ENCODE data around the gene GNB1L. TPM values are rescaled to one million over a fixed set of nuclear protein-coding genes. Genes with fewer than 3 reads are reported as not detected.

GNB1L gene
- polyA plus RNA-seq = 4.4 TPM
- long read RNA-seq, donor 1, partial matches to known transcripts = 20 of 21 reads
- long read RNA-seq, donor 1, other reads (novel, unspliced or antisense) = 0 of 21 reads
- long read RNA-seq, donor 2, full-length matches to known transcripts = 2 of 2 reads
- long read RNA-seq, donor 2, partial matches to known transcripts = 0 of 2 reads
- long read RNA-seq, donor 2, other reads (novel, unspliced or antisense) = 0 of 2 reads
- long read RNA-seq, donor 3, full-length matches to known transcripts = 3 of 74 reads
- long read RNA-seq, donor 3, partial matches to known transcripts = 71 of 74 reads
- long read RNA-seq, donor 3, other reads (novel, unspliced or antisense) = 0 of 74 reads
- long read RNA-seq, donor 4 = 0 reads
- long read RNA-seq, donor 5, partial matches to known transcripts = 17 of 17 reads
- long read RNA-seq, donor 5, other reads (novel, unspliced or antisense) = 0 of 17 reads
- long read RNA-seq, donor 6, full-length matches to known transcripts = 5 of 5 reads
- long read RNA-seq, donor 6, partial matches to known transcripts = 0 of 5 reads
- long read RNA-seq, donor 6, other reads (novel, unspliced or antisense) = 0 of 5 reads
- long read RNA-seq, donor 7 = 0 reads
- long read RNA-seq, donor 8, full-length matches to known transcripts = 6 of 6 reads
- long read RNA-seq, donor 8, partial matches to known transcripts = 0 of 6 reads
- long read RNA-seq, donor 8, other reads (novel, unspliced or antisense) = 0 of 6 reads
- long read RNA-seq, donor 9 = 0 reads
- long read RNA-seq, donor 10, partial matches to known transcripts = 28 of 29 reads
- long read RNA-seq, donor 10, other reads (novel, unspliced or antisense) = 0 of 29 reads
- long read RNA-seq, donor 11, full-length matches to known transcripts = 1 of 17 reads
- long read RNA-seq, donor 11, partial matches to known transcripts = 16 of 17 reads
- long read RNA-seq, donor 11, other reads (novel, unspliced or antisense) = 0 of 17 reads

GRCh38 chr22:19854778-19855503 is at the start of gene GNB1L, which contains the start of gene RTL10:
TSS of gene GNB1L (minus strand) at chr22:19854874. CDS start at chr22:19821355, 33,519 bp downstream.
TSS of gene RTL10 (minus strand) at chr22:19854874. CDS start at chr22:19852261, 2,613 bp downstream.
- Histone ChIP-seq H3K27me3 (ENCODE audit: control insufficient read depth, insufficient read depth, low read length) (no peaks in the 10 kb centered on the region), H3K9me3 (ENCODE audit: control insufficient read depth, low read depth, low read length) (no peaks in the 10 kb centered on the region), H3K4me3 (ENCODE audit: low read length) (peak within 1 kb of the TSS; percentile 99), H3K4me1 (ENCODE audit: control insufficient read depth, insufficient read depth, low read length) (peaks cover 25% of the 10 kb centered on the region), H3K27ac (ENCODE audit: low read length) (peak within 1 kb of the TSS; percentile 92), H3K36me3 (ENCODE audit: control insufficient read depth, insufficient read depth, low read length) (peaks cover 29% of the 10 kb centered on the region)
- no CpG with 5 or more reads among the region's 81 CpGs for WGBS (ENCODE audit: insufficient coverage, low lambda C conversion rate)
- peak; percentile 99 for DNase-seq

- no peak for DNase-seq
- Histone ChIP-seq H3K36me3 (ENCODE audit: control insufficient read depth, insufficient read depth, low read length) (peaks cover 12% of the 10 kb centered on the region), H3K9me3 (ENCODE audit: control insufficient read depth, low read depth, low read length) (no peaks in the 10 kb centered on the region), H3K4me1 (ENCODE audit: control insufficient read depth, insufficient read depth, low read length) (peaks cover 5% of the 10 kb centered on the region), H3K27me3 (ENCODE audit: control insufficient read depth, insufficient read depth, low read length) (no peaks in the 10 kb centered on the region), H3K4me3 (ENCODE audit: low read length) (no peak overlapping the region), H3K27ac (ENCODE audit: low read length) (no peak overlapping the region)
- 80% methylated on average over 1 of the region's 16 CpGs for WGBS (ENCODE audit: insufficient coverage, low lambda C conversion rate)
These were observed 49.6 kb upstream of the GNB1L start for GRCh38 chr22:19904174-19904856.

GRCh38 chr22:19903513-19903912 is 48.8 kb upstream of the GNB1L start:
- H3K27ac ChIP-seq (ENCODE audit: low read length) = no peak overlapping the region
- no peak overlapping the region for H3K4me3 ChIP-seq (ENCODE audit: low read length)
- peaks cover 16% of the 10 kb centered on the region for H3K36me3 ChIP-seq (ENCODE audit: control insufficient read depth, insufficient read depth, low read length)
- no peak for DNase-seq
- H3K27me3 ChIP-seq (ENCODE audit: control insufficient read depth, insufficient read depth, low read length) = no peaks in the 10 kb centered on the region
- peaks cover 5% of the 10 kb centered on the region for H3K4me1 ChIP-seq (ENCODE audit: control insufficient read depth, insufficient read depth, low read length)
- no CpG with 5 or more reads among the region's 12 CpGs for WGBS (ENCODE audit: insufficient coverage, low lambda C conversion rate)
- H3K9me3 ChIP-seq (ENCODE audit: control insufficient read depth, low read depth, low read length) = no peaks in the 10 kb centered on the region

GRCh38 chr22:19903031-19903430 is 48.4 kb upstream of the GNB1L start:
- H3K4me3 ChIP-seq (ENCODE audit: low read length) = no peak overlapping the region

GRCh38 chr22:19902245-19902715 is 47.6 kb upstream of the GNB1L start:
- H3K27me3 ChIP-seq (ENCODE audit: control insufficient read depth, insufficient read depth, low read length) = no peaks in the 10 kb centered on the region
- H3K36me3 ChIP-seq (ENCODE audit: control insufficient read depth, insufficient read depth, low read length) = peaks cover 19% of the 10 kb centered on the region
- peaks cover 5% of the 10 kb centered on the region for H3K4me1 ChIP-seq (ENCODE audit: control insufficient read depth, insufficient read depth, low read length)
- WGBS (ENCODE audit: insufficient coverage, low lambda C conversion rate) = no CpG with 5 or more reads among the region's 7 CpGs
- no peak overlapping the region for H3K27ac ChIP-seq (ENCODE audit: low read length)
- H3K9me3 ChIP-seq (ENCODE audit: control insufficient read depth, low read depth, low read length) = no peaks in the 10 kb centered on the region
- no peak for DNase-seq
- no peak overlapping the region for H3K4me3 ChIP-seq (ENCODE audit: low read length)

More at GRCh38 chr22:19903031-19903430, 48.4 kb upstream of the GNB1L start:
- no CpG with 5 or more reads among the region's 9 CpGs for WGBS (ENCODE audit: insufficient coverage, low lambda C conversion rate)
- Histone ChIP-seq H3K27ac (ENCODE audit: low read length) (no peak overlapping the region), H3K4me1 (ENCODE audit: control insufficient read depth, insufficient read depth, low read length) (peaks cover 5% of the 10 kb centered on the region), H3K36me3 (ENCODE audit: control insufficient read depth, insufficient read depth, low read length) (peaks cover 13% of the 10 kb centered on the region), H3K27me3 (ENCODE audit: control insufficient read depth, insufficient read depth, low read length) (no peaks in the 10 kb centered on the region), H3K9me3 (ENCODE audit: control insufficient read depth, low read depth, low read length) (no peaks in the 10 kb centered on the region)
- DNase-seq = no peak

- DNase-seq = no peak
- H3K36me3 ChIP-seq (ENCODE audit: control insufficient read depth, insufficient read depth, low read length) = peaks cover 19% of the 10 kb centered on the region
- peaks cover 5% of the 10 kb centered on the region for H3K4me1 ChIP-seq (ENCODE audit: control insufficient read depth, insufficient read depth, low read length)
- no peak overlapping the region for H3K4me3 ChIP-seq (ENCODE audit: low read length)
- 80% methylated on average over 1 of the region's 11 CpGs for WGBS (ENCODE audit: insufficient coverage, low lambda C conversion rate)
- no peak overlapping the region for H3K27ac ChIP-seq (ENCODE audit: low read length)
- H3K27me3 ChIP-seq (ENCODE audit: control insufficient read depth, insufficient read depth, low read length) = no peaks in the 10 kb centered on the region
- no peaks in the 10 kb centered on the region for H3K9me3 ChIP-seq (ENCODE audit: control insufficient read depth, low read depth, low read length)
These were observed 47.0 kb upstream of the GNB1L start for GRCh38 chr22:19901577-19902244.

- no peaks in the 10 kb centered on the region for H3K9me3 ChIP-seq (ENCODE audit: control insufficient read depth, low read depth, low read length)
- 100% methylated on average over 2 of the region's 13 CpGs for WGBS (ENCODE audit: insufficient coverage, low lambda C conversion rate)
- no peaks in the 10 kb centered on the region for H3K27me3 ChIP-seq (ENCODE audit: control insufficient read depth, insufficient read depth, low read length)
- peaks cover 5% of the 10 kb centered on the region for H3K4me1 ChIP-seq (ENCODE audit: control insufficient read depth, insufficient read depth, low read length)
- no peak overlapping the region for H3K4me3 ChIP-seq (ENCODE audit: low read length)
- H3K27ac ChIP-seq (ENCODE audit: low read length) = no peak overlapping the region
- H3K36me3 ChIP-seq (ENCODE audit: control insufficient read depth, insufficient read depth, low read length) = peaks cover 19% of the 10 kb centered on the region
- peak in 1 of 2 donors; percentile 33 for DNase-seq
These were observed 46.2 kb upstream of the GNB1L start for GRCh38 chr22:19900707-19901436.

- DNase-seq = no peak
- Histone ChIP-seq H3K4me1 (ENCODE audit: control insufficient read depth, insufficient read depth, low read length) (peaks cover 5% of the 10 kb centered on the region), H3K27me3 (ENCODE audit: control insufficient read depth, insufficient read depth, low read length) (no peaks in the 10 kb centered on the region), H3K27ac (ENCODE audit: low read length) (no peak overlapping the region), H3K4me3 (ENCODE audit: low read length) (no peak overlapping the region), H3K36me3 (ENCODE audit: control insufficient read depth, insufficient read depth, low read length) (peaks cover 23% of the 10 kb centered on the region), H3K9me3 (ENCODE audit: control insufficient read depth, low read depth, low read length) (no peaks in the 10 kb centered on the region)
- WGBS (ENCODE audit: insufficient coverage, low lambda C conversion rate) = no CpG with 5 or more reads among the region's 16 CpGs
These were observed 44.3 kb upstream of the GNB1L start for GRCh38 chr22:19898831-19899567.
